Measurements from ENCODE around the gene BID.

DNA sequence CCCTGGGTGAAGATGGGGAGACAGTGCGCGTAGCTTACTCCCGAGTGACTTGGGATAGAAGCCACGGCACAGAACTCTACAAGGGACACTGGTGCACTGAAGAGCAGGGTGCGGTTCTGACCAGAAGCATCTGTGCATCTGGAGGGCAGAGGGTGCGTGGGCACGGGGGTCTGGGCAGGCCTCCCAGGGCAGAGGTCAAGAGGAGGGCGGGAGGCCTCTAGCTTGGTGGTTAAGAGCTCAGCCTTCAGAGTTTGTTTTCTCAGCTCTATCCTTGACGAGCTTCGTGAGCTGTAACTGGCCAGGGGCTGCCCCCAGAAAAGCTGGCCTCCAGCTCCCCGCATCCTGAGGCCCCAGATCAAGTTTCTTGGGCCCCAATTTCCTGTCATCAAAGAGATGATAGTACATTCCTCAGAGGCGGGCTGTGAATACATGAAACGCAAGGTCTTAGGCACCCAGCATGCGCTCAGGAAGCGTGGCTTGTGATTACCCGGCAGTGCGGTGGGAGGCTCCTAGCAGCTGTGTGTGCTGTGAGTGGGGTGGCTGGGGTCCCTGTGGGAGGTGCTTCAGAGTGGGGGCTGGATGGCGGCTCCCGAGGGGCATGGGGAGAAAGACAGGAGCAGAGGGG lies 6.0 kb upstream of the BID start:
- TF ChIP-seq, protein P1, sequence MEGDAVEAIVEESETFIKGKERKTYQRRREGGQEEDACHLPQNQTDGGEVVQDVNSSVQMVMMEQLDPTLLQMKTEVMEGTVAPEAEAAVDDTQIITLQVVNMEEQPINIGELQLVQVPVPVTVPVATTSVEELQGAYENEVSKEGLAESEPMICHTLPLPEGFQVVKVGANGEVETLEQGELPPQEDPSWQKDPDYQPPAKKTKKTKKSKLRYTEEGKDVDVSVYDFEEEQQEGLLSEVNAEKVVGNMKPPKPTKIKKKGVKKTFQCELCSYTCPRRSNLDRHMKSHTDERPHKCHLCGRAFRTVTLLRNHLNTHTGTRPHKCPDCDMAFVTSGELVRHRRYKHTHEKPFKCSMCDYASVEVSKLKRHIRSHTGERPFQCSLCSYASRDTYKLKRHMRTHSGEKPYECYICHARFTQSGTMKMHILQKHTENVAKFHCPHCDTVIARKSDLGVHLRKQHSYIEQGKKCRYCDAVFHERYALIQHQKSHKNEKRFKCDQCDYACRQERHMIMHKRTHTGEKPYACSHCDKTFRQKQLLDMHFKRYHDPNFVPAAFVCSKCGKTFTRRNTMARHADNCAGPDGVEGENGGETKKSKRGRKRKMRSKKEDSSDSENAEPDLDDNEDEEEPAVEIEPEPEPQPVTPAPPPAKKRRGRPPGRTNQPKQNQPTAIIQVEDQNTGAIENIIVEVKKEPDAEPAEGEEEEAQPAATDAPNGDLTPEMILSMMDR (IDR thresholded peaks at IDR 0.05; ENCODE audit: borderline replicate concordance, extremely low read depth, low read length, poor library complexity, severe bottlenecking) = no peak
- TF ChIP-seq EZH2 (IDR thresholded peaks at IDR 0.05; ENCODE audit: borderline replicate concordance, low read depth, low read length, severe bottlenecking) = no peak
